KMS-11 (cell line): ENCODE results near the gene GOSR1.

Experiments used
- H2AFZ ChIP-seq: fragments of 200-600 bp; sonication (generic); 2 replicates; pipeline ENCODE4 v1.6.1; 2016; ENCODE audit warnings: antibody characterized with exemption, mixed run types, low read depth
- H3K27ac ChIP-seq: fragments of 200-600 bp; sonication (generic); 2 replicates; pipeline ENCODE4 v1.6.1; 2016; ENCODE audit warnings: mild to moderate bottlenecking, mixed run types
- H3K27me3 ChIP-seq: fragments of 200-600 bp; sonication (generic); 2 replicates; pipeline ENCODE4 v1.6.1; 2017; ENCODE audit warnings: mild to moderate bottlenecking, low read depth, mixed run types, moderate library complexity; ENCODE audit not compliant: insufficient read depth
- H3K36me3 ChIP-seq: fragments of 200-600 bp; sonication (generic); 2 replicates; pipeline ENCODE4 v1.6.1; 2017; ENCODE audit warnings: mild to moderate bottlenecking, mixed run types; ENCODE audit not compliant: insufficient read depth
- H3K4me1 ChIP-seq: fragments of 200-600 bp; sonication (generic); 2 replicates; pipeline ENCODE4 v1.6.1; 2016; ENCODE audit warnings: mild to moderate bottlenecking, low read depth, mixed run types; ENCODE audit not compliant: poor library complexity, severe bottlenecking
- H3K4me2 ChIP-seq: fragments of 200-600 bp; sonication (generic); 2 replicates; pipeline ENCODE4 v1.7.0; 2016; ENCODE audit warnings: mild to moderate bottlenecking, mixed run types
- H3K4me3 ChIP-seq: fragments of 200-600 bp; sonication (generic); IDR thresholded peaks from 2 replicates; pipeline ENCODE4 v1.6.1; 2017; ENCODE audit warnings: low read depth, low read length, mixed read lengths; ENCODE audit not compliant: insufficient read depth
- H3K79me2 ChIP-seq: fragments of 200-600 bp; sonication (generic); 2 replicates; pipeline ENCODE4 v1.6.1; 2016; ENCODE audit warnings: low read depth, mixed run types; ENCODE audit not compliant: insufficient read depth
- H3K9ac ChIP-seq: fragments of 200-600 bp; sonication (generic); 2 replicates; pipeline ENCODE4 v1.6.1; 2016; ENCODE audit warnings: mild to moderate bottlenecking, mixed run types
- H4K20me1 ChIP-seq: fragments of 200-600 bp; sonication (generic); 2 replicates; pipeline ENCODE4 v1.6.1; 2016; ENCODE audit warnings: mild to moderate bottlenecking, mixed run types; ENCODE audit not compliant: insufficient read depth
- CTCF ChIP-seq: fragments of 200-600 bp; sonication (generic); conservative IDR thresholded peaks from 2 replicates; pipeline ENCODE4 v1.6.1; 2017; ENCODE audit warnings: low read depth, mild to moderate bottlenecking, antibody characterized with exemption, low read length, moderate library complexity, mixed read lengths

GOSR1 gene

GRCh38 chr17:30477083-30477773 is at the start of gene GOSR1:
Gene GOSR1 (plus strand): TSS chr17:30477408. CDS start chr17:30477434, 26 bp downstream.
- Histone ChIP-seq H3K27ac (peak within 1 kb of the TSS; percentile 88), H4K20me1 (no peaks in the 10 kb centered on the region), H3K79me2 (peaks cover 37% of the 10 kb centered on the region), H3K4me1 (peaks cover 20% of the 10 kb centered on the region), H3K27me3 (no peaks in the 10 kb centered on the region), H3K36me3 (0 out of 2 replicates have a peak, but pooled peaks cover 10% of the 10 kb centered on the region), H3K9ac (peak within 1 kb of the TSS; percentile 98), H2AFZ (peak within 1 kb of the TSS; percentile 99), H3K4me2 (peak within 1 kb of the TSS; percentile 98), H3K4me3 (no peak within 1 kb of the TSS)
- TF ChIP-seq CTCF, result peak; percentile 87

GRCh38 chr17:30427611-30428010 is 49.6 kb upstream of the GOSR1 start:
- no peaks in the 10 kb centered on the region for H4K20me1 ChIP-seq
- no peak for TF ChIP-seq CTCF
- H3K9ac ChIP-seq, result no peak overlapping the region
- no peaks in the 10 kb centered on the region for H3K27me3 ChIP-seq
- H3K27ac ChIP-seq, result no peak overlapping the region
- H3K36me3 ChIP-seq, result peaks cover 7% of the 10 kb centered on the region; the same call in 1 of the 2 replicates
- H3K4me1 ChIP-seq, result no peaks in the 10 kb centered on the region
- no peak overlapping the region for H3K4me2 ChIP-seq
- no peaks in the 10 kb centered on the region for H3K79me2 ChIP-seq
- H2AFZ ChIP-seq, result no peak overlapping the region
- H3K4me3 ChIP-seq, result no peak overlapping the region

- H3K9ac ChIP-seq, result no peak overlapping the region
- no peak for TF ChIP-seq CTCF
- no peak overlapping the region for H3K4me2 ChIP-seq
- no peak overlapping the region for H3K27ac ChIP-seq
- H3K27me3 ChIP-seq, result no peaks in the 10 kb centered on the region
- no peaks in the 10 kb centered on the region for H3K4me1 ChIP-seq
- H2AFZ ChIP-seq, result no peak overlapping the region
- no peaks in the 10 kb centered on the region for H4K20me1 ChIP-seq
- no peaks in the 10 kb centered on the region for H3K79me2 ChIP-seq
- H3K4me3 ChIP-seq, result no peak overlapping the region
- H3K36me3 ChIP-seq, result 0 out of 2 replicates have a peak, but pooled peaks cover 4% of the 10 kb centered on the region
Measured at GRCh38 chr17:30429155-30429554, 48.1 kb upstream of the GOSR1 start.

GRCh38 chr17:30433514-30433913 is 43.7 kb upstream of the GOSR1 start:
- no peak for TF ChIP-seq CTCF
- no peak overlapping the region for H3K9ac ChIP-seq
- H4K20me1 ChIP-seq, result no peaks in the 10 kb centered on the region
- H2AFZ ChIP-seq, result no peak overlapping the region
- no peaks in the 10 kb centered on the region for H3K79me2 ChIP-seq
- no peak overlapping the region for H3K4me3 ChIP-seq
- H3K4me2 ChIP-seq, result no peak overlapping the region
- peaks cover 7% of the 10 kb centered on the region for H3K4me1 ChIP-seq
- H3K36me3 ChIP-seq, result no peaks in the 10 kb centered on the region
- H3K27ac ChIP-seq, result no peak overlapping the region
- H3K27me3 ChIP-seq, result no peaks in the 10 kb centered on the region
